Measurements from ENCODE around the gene ADRA2C.

DNA sequence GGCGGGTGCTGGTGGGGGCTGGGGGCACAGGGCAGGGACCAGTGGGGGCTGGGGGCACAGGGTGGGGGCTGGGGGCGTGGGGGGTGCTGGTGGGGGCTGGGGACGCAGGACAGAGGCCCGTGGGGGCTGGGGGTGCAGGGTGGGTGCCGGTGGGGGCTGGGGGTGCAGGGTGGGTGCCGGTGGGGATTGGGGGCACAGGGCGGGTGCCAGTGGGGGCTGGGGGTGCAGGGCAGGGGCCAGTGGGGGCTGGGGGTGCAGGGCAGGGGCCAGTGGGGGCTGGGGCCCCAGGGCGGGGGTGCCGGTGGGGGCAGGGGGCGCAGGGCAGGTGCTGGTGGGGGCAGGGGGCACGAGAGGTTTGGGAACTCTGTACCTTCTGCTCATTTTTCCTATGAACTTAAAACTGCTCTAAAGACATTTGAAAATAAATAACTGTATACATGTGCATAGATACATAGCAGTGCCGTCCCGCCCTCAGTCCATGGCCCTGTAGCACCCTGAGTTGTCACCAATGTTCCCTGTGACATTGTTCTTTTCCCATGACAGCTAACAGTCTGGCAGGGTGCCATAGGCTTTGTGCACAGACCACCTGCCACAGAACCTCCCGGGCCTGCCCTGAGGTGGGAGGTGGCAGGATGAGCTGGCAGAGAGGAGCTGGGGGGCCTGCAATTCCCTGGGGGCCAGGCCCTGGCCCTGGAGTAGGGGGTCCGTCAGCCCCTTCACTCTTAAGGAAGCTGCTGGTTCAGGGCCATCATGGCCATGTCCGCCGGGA lies 35.6 kb upstream of the ADRA2C start:
- TF ChIP-seq FOXM1 (IDR thresholded peaks at IDR 0.05; ENCODE audit: low read depth) (no peak), POLR2AphosphoS5 (IDR thresholded peaks at IDR 0.05; ENCODE audit: low read depth, low read length) (no peak), CHD2 (IDR thresholded peaks at IDR 0.05; ENCODE audit: low read length, partially characterized antibody) (no peak), NRF1 (IDR thresholded peaks at IDR 0.05; ENCODE audit: low read depth, low read length) (no peak), RFX5 (IDR thresholded peaks at IDR 0.05; ENCODE audit: low read length) (no peak), EZH2phosphoT487 (IDR thresholded peaks at IDR 0.05; ENCODE audit: borderline replicate concordance, low read depth) (no peak), RCOR1 (IDR thresholded peaks at IDR 0.05; ENCODE audit: low read length) (no peak)
- TF ChIP-seq, protein P1, sequence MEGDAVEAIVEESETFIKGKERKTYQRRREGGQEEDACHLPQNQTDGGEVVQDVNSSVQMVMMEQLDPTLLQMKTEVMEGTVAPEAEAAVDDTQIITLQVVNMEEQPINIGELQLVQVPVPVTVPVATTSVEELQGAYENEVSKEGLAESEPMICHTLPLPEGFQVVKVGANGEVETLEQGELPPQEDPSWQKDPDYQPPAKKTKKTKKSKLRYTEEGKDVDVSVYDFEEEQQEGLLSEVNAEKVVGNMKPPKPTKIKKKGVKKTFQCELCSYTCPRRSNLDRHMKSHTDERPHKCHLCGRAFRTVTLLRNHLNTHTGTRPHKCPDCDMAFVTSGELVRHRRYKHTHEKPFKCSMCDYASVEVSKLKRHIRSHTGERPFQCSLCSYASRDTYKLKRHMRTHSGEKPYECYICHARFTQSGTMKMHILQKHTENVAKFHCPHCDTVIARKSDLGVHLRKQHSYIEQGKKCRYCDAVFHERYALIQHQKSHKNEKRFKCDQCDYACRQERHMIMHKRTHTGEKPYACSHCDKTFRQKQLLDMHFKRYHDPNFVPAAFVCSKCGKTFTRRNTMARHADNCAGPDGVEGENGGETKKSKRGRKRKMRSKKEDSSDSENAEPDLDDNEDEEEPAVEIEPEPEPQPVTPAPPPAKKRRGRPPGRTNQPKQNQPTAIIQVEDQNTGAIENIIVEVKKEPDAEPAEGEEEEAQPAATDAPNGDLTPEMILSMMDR (IDR thresholded peaks at IDR 0.05), result no peak
